CD4-positive, alpha-beta T cell treated with Interleukin-10 for 1 hour (primary cell): ENCODE results near the gene PRKCZ.

Experiments used
- DNase-seq: peaks from one replicate; pipeline ENCODE4 v3.0.0-alpha.2; 2020

PRKCZ gene

DNA sequence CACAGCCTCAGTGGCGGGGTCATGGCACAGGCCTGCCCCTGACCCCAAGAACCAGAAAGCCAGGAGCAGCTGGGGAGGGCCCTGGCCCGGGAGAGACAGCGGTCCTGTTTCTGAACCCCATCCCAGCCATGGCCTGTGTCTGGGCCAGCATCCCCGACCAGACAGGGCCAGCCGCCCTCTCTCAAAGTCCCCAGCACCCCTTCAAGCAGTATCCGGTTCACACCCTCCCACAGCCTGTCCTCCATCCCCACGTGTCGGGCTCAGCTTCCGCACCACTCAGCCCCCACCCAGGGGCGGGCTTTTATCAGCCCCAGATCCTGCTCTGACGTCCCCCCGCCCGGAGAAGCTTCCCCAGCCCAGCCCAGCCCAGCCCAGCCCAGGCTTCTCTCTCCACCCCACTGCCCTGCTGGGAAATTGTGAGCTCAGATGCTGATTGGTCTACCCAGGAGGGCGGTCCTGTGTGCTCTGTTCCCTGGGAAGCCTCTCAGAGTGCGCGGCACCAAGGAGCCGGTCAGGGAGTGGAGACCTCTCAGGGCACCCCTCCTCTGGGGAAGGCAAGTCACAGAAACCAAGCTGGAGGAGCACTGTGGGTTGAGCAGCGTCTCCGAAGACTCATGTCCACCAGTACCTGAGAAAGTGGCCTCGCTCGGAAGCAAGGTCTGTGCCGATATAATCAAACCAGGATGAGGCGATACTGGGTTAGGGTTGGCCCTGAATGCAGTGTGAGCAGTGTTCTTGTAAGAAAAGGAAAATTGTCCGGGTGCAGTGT, 149.0 kb downstream of the PRKCZ start:
- DNase-seq: peak; percentile 92

DNA sequence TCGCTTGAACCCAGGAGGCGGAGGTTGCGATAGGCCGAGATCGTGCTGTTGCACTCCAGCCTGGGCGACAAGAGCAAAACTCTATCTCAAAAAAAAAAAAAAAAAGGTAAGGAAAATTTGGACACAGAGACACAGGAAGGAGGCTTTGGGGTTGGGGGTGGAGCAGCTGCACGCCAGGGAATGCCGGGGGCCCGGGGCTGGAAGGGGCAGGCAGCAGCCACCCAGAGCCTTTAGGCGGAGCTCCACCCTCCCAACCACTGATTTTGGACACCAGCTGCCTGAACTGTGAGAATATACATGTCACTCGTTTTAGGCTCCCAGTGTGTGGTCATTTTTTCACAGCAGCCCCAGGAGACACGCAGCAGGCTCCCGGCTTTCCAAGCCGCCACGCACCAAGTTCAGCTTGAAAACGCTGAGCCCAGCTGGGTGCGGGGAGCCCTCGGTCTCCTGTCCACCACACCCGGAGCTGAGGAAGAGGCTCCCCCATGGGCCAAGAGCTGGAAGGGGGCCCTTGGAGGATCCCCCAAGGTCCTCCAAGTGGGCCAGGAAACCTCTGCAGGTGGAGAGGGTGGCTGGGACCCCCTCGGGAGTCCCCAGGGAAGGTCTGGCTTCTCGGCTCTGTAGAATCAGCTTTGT, 150.2 kb downstream of the PRKCZ start:
- no peak for DNase-seq

DNA sequence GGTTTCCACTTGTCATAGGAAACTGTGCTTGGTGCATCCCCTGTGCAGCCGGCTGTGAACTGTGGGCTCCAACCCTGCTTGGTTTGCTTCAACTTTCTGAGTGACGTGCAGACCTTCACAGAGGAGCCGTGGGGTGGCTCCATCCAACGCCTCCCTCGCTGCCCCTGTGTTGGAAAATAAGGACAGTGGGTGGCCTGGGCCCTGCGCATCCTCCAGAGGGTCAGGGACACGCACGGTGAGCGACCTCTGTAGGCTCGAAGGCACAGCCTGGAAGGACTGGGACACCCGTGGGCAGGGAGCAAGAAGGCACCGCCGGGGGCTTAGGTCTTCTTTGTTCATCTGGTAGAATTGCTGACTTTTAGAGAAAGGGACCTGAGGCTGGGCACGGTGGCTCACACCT, 150.9 kb downstream of the PRKCZ start:
- no peak for DNase-seq

DNA sequence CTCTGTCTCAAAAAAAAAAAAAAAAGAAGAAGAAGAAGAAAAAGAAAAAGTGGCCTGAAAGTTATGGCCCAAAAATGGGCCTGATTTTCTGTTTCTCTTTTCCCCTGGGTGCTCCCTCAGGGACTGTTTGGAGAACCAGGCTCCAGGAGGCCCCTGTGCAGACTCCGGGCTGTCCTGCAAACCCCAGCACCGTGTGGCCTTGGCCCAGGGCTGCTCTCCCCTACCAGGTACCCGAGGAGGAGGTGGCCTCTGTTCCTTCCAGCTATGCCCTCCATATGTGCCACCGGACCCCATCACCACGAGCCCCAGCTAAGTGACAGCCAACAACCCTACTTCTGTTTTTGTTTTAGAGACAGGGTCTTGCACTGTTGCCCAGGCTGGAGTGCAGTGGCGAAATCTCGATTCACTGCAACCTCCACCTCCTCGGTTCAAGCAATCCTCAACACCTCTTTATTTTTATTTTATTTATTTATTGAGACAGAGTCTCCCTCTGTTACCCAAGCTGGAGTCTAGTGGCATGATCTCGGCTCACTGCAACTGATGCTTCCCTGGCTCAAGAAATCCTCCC, 151.9 kb downstream of the PRKCZ start:
- no peak for DNase-seq

DNA sequence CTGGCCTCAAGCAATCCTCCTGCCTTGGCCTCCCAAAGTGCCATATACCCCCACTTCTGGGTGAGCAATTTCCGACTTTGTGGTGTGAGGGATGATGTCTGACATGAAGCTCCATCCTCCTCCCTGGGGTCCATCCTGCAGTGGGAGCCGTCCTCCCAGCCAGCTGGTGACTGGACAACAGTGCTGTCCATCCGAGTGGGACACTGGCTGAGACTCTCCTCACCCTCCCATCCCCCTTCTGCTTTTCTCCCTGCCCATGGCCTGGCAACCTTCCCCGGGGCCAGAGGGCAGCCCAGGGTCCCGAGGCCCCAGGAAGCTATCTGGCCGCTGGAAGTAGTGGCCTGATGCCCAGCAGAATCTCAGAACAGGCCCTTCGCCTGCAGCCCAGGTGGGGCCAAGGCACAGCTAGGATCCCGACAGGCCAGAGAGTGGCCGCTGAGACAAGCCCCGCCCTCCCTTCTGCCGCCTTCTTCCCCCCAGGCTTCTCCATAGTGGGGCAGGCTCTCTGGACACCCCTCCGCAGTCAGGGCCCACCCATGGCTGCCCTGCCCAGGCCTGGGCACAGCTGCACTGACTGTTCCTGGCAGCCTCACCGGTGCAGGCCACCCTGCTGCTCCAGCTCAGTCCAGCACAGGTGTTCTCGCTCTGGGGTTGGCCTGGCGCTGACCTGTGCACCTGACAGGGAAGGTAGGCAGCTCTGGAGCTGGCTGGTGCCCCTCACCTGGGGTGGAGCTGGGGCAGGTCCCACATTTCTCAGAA, 152.8 kb downstream of the PRKCZ start:
- DNase-seq: no peak

DNA sequence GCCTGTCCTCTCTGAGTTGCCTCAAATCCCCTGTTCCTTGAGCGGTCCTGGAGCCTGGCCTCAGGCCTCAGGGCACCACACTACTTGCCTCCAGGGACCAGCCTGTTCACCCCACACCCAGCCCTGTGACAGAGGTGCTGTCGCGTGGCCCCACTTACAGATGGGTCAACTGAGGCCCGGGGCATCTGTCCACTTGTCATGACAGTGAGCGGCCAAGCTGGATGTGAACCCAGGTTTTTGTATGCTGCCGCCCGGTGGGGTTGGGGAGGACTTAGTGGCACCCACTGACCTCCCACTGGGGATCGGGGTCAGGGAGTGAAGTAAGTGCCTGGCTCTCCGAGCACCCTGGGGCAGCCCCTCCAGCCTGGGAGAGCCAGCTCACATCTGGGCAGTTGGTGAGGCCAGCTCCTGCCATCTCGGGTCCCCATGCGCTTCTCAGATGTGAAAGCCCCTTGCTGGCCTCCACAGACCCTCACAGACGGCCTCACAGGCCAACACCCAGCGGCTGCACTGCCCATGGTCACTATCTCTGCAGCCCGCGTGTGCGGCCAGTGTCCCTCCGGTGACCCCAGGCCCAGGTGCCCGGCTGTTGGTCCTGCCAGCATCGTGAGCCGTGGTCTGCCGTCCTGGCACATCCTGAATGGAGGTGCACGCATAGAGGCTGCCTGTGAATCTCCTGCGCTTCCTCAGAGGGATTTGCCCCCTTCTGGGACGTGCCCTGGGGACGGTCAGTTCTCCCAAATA, 153.6 kb downstream of the PRKCZ start:
- DNase-seq: no peak

DNA sequence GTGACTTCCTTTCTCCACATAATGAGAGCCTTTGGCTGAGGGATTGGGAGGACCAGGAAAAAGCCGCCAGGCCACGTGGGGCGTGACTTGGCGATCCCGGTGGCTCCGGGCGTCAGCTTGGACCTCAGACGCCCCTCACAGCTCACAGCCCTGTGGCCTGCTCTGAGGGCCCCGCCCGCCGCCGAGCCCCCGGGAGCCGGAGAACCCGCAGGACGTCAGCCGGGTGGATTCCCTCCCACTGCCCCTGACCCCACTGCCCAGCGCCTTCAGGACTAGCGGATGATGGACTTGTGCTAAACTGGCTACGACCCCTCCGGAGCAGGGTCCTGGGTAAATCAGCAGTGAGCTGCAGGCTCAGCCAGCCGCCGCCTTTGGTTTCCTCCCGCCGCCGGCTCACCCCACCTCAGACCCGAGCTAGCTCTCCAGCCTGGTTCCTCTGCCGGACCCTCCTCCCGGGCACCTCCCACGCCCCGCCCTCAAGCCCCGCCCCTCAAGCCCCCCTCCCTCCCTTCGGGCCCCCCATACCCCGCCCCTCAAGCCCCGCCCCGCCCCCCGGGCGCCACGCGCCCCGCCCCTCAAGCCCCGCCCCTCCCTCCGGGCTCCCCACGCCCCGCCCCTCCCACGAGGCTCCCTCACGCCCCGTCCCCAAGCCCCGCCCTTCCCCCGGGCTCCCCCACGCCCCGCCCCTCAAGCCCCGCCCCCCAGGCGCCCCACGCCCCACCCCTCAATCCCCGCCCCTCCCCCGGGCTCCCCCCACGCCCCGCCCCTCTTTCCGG, 154.4 kb downstream of the PRKCZ start:
- DNase-seq: peak; percentile 82

DNA sequence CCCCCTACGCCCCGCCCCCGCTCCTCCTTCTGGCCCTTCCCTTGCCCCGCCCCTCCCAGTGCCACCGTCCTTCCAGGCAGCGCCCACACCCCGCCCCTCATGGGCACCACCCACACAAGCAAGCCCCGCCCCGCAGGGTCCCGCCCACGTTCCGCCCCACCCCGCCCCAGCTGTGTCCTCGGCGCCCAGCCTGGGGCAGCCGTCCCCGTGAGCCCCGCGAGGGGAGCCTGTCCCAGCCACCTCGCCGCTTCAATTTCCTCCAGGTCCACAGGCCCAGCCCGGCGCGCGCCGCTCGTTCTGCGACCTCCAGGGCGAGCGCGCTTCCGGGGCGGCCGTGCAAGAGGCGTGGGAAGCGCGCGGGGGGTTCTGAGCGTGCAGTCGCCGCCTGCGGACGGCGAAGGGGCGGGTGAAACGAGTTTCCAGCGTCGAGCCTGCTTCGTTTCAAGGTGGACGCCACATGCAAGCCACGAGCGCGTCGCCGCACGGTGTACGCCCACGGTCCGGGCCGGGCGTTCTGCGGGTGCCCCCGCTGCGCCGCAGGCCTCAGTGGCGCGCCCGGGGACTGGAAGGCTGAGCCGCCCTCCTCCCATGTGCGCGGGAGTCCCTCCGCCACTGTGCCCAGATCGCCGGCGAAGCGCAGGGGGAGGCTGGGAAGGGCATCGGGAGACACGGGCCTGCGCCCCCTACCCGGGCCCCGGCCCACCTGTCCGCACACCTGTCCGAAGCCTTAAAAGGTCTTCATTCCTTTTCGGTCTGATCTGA, 155.2 kb downstream of the PRKCZ start:
- DNase-seq: peak; percentile 95

DNA sequence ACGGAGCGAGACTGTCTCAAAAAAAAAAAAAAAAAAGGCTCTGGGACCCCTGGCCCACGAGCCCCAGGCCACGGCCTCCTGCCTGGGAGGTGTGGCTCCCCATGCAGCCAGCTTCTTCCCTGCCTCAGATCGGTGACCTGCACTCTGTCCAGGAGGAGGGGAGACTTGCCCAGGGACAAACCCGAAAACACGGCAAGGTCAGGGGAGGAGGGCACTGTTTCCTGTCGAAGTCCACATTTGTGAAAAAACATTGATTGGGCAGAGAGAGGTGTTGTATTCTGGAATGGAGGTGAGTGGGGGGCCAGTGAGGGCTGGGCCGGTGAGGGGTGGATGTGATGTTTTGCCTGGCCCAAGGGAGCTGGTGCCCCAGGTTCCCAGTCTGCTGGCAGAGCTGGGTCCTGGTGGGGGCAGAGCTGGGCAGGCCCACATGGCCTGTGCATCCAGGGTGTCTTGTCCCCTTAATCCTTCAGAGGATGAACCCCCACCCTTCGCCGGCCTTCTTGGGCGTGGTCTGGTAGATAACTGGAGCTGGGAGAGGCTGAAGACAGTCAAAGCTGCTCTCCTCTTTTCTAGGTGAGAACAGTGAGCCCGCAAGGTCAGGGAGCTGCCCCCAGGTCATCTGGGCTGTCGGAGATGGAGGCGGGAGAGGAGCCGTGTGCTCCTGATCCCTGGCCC, 156.7 kb downstream of the PRKCZ start:
- DNase-seq: no peak

DNA sequence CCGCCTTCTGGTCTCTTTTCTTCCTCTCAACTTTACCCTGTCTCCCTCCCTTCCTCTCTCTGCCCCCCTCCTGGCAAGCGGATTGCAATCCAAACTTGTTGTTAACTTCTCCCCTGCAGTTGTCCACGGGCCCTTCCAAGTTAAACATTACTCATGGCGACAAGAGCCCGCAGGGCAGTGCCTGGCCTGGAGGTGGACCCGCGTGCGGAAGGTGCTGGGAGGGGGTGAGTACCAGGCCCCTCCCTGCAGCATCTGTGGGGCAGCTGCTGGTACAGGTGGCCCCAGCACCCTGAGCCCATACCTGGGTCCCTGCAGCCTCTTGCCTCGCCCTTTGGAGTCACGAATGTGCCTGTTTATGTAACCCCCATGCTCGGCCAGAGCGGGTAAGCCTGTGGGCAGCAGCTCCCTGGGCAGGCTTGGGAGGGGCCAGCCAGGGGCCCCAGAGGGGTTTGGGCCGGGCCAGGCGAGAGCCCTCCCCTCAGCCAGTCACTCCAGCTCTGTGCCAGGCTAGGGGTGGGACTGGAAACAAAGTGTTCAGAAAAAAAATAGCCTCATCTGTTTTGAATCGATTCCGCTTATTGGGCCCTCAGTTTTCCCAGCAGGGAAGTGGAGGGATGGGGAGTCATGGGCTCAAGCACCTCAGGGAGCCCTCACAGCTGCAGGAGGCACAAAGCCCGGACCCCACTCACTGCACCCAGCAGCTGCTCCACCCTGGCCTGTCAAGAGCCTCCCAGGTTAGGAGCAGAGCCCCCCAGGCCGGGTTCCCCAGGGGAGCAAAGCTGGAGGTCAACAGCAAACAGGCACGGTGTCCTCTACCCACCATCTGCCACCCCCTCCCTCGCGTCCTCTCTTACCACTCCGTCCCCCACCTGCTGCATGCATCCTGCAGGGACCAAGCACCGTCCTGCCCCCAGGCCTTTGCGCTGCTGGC, 158.4 kb downstream of the PRKCZ start:
- no peak for DNase-seq

DNA sequence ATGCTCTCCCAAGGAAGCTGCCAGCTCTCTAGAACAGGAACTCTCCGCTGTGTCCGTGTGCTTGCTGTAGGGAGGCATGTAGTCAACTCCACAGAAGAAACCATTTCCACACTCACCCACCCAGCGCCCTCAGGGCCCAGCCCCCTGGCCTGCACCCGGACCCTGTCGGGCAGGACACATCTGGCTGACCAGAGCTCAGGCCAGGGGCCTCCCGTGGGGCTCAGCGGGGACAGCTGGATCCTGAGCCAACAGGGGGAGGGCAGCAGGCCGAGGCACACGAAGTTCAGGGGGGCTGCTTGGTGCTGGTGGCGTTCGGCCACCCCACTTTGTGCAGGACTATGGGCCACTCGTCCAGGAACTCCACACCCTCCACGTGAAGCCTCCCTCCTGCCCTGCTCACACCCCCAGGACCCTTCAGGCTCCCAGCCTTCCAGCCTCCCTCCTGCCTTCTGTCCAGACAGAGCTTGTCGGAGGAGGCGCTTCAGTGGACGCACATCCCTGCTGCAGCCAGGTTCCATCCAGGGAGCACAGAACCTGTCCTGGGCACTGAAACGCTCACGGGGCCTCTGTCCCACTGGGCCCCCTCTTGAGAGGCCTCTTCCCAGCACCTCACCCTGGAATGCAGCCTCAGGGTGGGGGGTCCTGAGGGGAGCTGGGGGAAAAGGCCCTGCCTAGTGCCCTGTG, 159.3 kb downstream of the PRKCZ start:
- no peak for DNase-seq

DNA sequence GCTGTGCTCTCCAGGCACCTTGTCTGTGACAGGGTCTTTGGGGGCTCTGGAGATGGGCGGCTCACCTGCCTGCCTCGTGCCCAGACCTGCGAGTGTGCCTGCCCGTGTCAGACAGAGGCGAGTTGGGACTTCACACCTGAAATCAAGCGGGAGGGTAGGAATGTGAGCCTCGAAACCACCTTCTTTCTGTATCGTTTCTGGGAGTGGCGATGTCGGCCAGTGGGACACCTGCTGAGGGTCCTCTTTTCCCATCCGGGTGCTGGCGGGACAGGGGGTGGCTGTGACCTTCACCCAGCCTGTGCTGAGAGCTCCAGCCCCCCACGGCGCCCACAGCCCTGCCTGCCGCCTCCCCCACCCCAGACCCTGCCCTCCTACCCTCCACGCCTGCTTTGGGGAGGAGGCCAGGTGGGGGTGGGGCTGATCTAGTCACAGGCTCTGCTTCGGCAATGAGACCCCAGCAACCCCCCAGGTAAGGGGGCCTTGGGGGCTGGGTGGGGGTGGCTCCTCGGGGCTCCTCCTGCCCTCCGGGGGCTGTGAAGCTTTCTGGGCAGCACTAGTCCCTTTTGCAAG, 160.0 kb downstream of the PRKCZ start:
- DNase-seq: no peak

DNA sequence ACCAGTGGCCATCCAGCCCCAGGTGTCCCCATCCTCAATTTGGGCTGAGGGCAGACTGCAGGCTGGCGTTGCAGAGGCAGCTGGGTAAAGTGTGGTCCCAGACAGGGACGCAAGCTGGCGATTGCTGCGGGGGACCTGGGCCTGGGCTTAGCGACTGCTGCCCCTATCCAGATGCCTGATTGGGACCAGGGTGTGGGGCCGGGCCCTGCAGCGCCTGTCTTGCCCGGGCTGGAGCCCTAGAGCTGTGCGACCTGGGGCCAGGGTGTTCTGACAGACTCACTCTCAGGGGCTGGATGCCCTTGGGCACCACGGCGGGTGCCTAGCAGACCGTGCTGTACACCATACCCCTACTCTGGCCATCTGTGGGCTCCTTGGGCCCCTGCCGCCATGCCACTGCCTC, 160.6 kb downstream of the PRKCZ start:
- DNase-seq: no peak

DNA sequence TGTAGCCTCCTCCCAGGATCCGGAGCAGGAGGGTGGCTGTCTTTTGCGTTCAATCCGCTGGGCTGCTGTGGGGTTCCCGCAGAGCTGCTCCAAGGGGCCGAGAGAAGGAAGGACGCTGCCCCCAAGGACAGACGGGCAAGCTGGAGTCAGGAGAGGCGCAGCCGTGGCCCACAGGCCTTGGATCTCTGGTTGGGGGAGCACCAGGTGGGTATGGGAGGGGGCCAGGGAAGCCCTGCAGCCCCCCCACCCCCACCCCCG, 162.0 kb downstream of the PRKCZ start:
- no peak for DNase-seq

DNA sequence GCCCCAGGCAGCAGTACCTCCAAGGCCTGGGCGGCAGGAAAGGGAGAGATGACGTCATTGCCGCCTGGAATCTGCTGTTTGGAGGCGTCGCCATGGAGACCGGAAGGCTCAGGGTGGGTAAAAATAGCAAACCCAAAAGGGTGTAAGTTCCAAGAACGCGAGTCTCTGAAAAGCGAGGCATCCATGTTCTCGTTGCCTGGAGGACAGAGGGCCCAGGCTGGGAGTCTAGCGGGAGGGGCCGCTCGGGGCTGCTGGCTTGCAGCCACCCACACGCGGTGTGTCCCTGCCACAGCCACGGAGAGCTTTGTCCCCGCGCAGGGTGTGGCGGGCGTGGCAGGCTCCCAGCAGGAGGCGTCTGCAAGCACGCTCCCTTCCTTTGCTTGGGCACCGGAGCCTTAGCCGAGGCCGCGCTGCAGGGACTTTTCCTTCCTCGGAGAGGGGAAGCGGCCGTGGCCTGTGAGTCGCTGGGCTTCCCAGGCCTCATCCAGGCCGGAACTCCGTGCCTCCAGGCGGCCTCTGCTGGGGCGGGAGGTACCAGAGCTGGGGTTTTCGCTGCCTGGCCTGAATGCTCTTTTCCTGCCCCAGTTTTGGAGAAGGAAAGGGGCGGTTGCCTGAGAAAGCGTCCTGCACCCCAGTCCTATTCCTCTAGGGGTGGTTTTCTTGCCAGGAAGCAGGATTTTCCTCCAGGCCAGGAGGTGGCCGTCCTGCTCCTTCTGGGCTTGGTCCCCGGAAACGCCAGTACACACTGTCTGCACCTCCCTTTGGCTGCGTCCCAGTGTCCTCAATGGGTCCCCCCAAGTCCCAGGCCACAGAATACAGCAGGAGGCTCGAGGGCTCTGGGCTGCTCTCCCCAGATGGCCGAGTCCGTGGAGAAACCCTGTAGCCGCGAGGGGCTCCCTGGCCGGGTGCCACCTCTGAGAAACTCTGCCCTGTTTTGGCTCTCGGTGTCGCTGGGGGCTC, 162.6 kb downstream of the PRKCZ start:
- DNase-seq: peak; percentile 78

DNA sequence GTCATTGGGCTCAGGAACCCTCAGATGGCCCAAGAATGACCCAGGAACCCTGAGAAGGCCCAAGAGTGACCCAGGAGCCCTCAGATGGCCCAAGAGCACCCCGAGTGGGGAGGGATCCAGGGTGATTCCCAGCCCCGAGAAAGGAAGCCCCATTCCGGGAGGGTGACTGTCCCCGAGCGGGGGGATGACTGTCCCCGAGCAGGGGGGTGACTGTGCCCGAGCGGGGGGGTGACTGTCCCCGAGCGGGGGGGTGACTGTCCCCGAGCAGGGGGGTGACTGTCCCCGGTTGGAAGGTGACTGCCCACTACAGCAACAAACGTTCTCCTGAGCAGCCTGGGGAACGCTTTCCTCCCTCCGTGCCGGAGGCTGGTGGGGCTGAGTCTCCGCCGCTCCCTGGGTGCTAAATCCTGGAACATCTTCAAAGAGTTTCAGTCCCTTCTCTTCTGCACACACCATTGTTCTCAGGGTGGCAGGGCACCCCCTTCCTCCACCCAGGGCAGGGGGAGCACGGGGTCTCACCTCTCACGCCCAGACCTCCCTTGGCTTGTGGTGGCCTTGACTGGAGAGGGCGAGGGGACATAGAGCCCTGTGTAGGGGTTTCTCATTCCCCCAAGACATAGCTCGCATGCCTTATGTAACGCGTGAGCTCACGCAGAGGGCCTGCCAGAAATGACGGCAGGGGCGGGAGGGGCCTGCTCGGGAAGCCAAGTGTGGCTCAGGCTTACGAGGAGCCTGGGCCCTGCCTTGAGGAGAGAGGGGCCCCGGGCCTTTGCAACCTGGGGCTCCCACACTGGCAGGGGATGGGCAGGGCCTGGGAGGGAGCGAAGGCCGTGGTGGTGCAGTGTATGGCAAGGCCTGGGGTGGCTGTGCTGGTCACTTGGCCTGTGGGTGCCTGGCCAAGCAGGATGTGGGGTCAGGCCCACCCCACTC, 163.6 kb downstream of the PRKCZ start:
- DNase-seq: no peak
